Activated CD4-positive, alpha-beta T cell treated with anti-CD3 and anti-CD28 coated beads, Interleukin-2, Interleukin-4, amounts not matched to agents 100 ng/mL and 50 ng/mL, durations not matched to agents 16 hours and 8 hours (primary cell): Measurements from ENCODE around the gene GTF3C1.
"Not testable (repeated sequence)": the region's sequence is repeated elsewhere in the genome, so short reads cannot be mapped to it uniquely, and the experiment has no call there.

Experiments used
- DNase-seq: peaks from one replicate; pipeline ENCODE4 v3.0.0-alpha.2; 2020; ENCODE audit warnings: low spot score

Gene GTF3C1

DNA sequence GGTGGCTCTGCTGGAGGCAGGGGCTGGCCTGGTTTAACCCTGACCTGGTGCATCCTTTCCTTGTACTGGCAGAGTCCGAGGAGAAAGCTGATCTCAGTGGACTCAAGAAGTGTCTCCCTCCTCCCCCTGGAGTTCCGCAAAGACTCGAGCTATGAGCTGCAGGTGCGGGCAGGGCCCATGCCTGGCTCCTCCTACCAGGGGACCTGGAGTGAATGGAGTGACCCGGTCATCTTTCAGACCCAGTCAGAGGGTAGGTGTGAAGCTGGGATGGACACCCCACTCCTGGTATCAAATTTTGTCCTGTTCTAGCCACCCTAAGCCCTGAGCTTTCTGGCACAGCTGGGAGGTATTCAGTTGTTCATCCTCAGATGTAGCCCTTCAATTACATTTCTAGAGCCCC is 105.2 kb downstream of the GTF3C1 start:
- DNase-seq, result no peak

DNA sequence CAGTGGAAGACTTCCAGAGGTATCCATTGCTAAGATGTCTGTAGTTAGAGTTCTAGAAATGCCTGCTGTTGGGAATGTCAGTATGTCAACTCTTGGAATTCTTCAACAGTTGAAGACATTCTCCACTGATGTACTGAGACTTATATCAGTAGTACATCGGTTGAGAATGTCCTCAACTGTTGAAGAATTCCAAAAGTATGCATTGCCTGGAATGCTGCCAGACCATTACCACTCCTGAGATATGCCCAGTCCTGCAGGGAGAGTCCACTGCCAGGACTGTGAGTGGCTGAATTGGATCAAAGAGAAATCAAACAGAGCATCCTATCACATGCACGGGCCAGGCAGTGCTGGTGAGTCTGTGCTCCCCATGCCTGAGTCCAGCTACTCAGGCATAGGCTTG is 105.7 kb downstream of the GTF3C1 start:
- no peak for DNase-seq

DNA sequence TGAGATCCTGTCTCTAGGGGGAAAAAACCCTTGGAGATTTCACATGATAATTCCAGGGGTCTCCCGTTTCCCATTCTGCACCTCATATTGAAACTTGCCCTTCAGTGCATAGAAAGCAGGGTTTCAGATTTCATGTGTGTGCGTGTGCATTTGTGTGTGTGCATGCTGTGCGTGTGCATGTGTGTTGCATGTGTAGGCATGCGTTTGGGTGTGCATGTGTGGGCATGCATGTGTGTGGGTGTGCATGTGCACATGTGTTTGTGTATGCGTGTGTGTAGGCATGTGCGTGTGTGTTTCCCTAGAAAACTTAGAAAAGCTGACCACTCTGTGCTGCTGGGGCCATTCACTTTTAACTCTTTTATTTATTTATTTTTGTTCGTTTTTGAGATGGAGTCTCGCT is 107.7 kb downstream of the GTF3C1 start:
- DNase-seq, result no peak

DNA sequence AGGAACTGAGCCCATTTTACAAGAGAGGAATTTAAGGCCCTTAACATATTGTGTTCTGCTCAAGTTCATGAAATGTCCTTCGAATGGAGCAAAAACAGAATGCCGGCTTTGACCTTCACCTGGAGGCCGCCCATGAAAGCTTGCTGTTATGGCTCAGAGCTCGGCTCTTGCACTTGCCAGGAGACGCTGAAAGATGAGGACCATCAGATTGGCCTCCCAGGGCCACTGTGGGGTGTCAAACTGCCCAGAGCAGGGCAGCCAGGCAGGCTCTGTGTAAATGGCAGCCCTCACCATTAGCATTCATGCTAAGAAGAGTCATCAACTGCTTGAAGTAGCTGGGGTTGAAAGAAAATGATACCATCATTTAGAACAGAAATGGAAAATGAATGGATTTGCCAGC is 108.4 kb downstream of the GTF3C1 start:
- DNase-seq, result no peak

DNA sequence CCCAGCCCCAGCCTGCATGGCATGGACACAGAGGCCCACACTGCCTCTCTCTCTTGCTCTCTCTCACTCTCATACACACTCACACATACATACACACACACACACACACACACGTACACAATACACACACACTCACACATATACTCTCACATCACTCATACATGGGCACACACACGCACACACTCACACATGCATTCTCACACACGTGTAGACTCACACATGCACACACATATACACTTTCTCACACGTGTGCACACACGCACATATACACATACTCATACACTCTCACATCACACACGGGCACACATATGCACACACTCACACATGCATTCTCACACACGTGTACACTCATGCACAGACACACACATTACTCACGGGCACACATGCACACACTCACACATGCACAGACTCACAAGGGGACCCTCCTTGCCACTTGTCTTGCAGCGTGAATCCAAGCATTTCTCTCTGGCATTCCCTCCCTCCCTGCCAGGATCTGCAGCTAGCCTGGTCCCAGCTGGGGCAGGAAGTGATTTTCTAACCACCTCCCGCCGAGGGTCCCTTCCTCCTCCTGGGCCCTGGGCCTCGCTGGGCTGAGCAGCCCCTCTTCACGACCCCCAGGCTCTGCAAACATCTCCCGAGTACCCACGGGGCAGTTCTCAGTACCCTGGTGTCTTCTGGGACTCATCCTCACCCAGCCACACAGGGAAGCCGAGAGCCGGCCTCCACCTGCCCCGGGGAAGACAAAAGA is 110.3 kb downstream of the GTF3C1 start:
- DNase-seq, result no peak

DNA sequence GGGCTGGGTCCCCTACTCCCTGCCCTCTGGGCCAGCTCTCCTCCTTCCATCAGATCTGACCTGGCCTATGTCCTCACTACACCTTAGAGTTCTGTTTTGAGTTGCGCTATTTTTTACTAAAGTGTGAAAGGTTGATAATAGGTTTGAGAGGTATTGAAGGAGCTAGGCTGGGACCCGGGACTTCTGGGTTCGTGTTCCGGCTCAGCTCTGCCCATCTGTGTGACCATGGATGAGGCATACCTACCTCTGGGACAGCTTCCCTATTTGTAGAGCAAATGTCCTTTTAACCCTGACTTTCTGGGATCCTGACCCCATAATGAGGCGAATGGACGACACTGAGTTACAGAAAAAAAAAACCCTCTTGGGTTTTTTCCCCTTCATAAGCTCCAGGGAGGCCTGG is 111.8 kb downstream of the GTF3C1 start:
- DNase-seq, result no peak

DNA sequence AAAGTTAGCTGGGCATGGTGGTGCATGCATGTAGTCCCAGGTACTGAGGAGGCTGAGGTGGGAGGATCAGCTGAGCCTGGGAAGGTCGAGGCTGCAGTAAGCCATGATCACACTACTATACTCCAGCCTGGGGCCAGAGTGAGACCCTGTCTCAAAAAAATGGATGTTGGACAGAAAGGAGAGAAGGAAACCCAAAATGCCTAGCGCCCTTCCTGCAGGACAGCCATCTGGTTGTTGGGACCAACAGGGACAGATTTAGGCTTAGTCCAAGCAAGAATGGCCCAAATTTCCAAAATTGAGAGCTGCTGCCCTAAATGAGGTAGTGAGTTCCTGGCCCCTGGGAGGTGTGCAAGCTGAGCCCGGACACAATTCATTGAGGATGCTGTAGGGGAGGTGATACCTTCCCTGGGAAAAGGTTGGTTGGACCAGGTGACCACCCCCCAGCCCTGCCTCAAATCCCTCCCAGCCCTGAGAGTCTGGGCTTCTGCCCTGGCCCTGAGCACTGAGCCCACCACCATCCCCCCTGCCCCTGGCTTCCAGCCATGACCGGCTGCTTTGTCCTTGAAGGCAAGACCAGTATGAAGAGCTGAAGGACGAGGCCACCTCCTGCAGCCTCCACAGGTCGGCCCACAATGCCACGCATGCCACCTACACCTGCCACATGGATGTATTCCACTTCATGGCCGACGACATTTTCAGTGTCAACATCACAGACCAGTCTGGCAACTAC is 112.6 kb downstream of the GTF3C1 start:
- no peak for DNase-seq

DNA sequence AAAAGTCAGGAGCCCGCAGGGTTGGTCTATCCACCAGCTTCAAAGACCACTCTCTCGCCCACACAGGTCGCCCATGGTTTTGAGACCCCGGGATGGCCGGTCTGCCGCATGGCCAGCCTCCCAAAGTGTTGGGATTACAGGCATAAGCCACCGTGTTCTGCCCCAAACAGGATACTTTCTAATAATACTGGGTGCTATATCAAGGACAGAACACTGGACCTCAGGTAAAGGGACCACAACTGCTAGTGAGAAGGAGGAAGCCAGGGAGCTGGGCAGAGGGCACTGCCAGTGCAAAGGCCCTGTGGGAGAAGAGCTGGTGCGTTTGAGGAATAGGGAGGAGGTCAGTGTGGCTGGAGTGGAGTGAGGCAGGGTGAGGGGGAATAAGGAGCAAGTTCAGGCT is 113.6 kb downstream of the GTF3C1 start:
- no peak for DNase-seq

DNA sequence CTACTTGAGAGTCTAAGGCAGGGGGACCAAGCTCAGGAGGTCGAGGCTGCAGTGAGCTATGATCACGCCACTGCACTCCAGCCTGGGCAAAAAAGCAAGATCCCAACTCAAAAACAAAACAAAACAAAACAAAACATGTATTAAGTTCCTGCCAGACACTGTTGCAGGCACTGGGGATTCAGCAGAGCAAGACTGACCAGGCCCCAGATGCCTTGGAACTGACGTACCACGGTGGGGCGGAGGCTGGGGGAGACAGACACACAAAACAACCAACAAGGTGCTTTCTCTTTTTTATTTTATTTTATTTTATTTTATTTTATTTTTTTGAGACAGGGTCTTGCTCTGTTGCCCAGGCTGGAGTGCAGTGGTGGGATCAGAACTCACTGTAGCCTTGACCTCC is 114.6 kb downstream of the GTF3C1 start:
- not testable (repeated sequence) for DNase-seq

DNA sequence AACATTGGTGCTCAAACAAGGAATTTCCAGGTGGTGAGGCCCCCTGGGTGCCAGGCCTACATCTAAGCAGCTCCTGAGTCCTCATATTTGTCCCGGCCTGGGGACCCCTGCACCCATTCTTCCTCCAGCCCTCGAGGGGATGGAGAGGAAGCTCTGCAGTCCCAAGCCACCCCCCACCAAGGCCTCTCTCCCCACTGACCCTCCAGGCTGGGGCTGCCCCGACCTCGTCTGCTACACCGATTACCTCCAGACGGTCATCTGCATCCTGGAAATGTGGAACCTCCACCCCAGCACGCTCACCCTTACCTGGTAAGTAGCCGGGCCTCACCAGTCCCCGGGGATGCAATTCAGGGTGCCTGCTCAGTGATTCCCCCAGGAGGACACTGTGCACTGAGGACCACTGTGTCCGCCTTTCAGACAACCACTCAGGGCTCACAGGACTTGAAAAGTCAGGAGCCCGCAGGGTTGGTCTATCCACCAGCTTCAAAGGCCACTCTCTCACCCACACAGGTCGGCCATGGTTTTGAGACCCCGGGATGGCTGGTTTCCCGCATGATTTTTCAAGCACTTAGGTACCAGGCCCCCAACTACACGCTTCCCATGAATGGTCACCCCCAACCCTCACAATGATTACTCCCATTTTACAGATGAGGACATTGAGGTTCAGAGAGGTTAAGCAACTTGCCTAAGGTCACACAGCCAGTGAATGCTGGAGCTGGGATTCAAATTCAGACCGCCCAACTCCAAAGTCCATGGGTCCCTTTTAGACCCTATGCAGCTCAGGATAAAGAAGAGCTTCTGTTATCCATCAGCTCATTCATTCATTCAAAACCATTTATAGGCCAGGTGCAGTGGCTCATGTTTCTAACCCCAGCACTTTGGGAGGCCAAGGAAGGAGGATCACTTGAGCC is 115.3 kb downstream of the GTF3C1 start:
- DNase-seq, result no peak

DNA sequence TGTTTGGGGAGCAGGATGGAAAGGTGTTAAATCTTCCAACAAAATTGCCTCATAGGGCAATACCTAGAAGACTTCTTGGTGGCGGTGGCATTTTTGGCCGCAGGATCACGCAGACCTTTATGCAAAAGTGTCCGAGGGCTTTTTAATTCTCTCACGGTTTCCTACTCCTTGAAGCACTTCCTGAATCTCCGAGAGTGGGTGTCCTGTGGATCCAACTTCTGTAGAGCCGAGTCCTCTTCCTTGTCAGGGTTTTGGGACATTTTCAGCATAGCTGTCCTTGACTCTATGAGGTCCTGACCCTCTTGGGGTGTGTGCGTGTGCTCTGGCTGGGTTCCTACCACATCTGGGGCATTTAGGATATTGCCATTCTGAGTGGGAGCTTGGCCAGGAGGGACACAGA is 116.1 kb downstream of the GTF3C1 start:
- DNase-seq, result no peak

DNA sequence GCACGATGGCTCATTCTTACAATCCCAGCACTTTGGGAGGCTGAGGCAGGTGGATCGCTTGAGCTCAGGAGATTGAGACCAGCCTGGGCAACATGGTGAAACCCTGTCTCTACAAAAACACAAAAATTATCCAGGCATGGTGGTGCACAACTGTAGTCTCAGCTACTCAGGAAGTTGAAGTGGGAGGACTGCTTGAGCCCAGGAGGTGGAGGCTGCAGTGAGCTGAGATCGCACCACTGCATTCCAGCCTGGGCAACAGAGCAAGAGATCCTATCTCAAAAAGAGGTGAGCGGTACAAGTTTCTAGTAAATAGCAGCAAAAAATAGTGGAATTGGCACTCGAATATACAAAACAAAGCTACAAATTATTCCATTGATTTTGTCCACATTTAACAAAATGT is 116.5 kb downstream of the GTF3C1 start:
- DNase-seq, result not testable (repeated sequence)

DNA sequence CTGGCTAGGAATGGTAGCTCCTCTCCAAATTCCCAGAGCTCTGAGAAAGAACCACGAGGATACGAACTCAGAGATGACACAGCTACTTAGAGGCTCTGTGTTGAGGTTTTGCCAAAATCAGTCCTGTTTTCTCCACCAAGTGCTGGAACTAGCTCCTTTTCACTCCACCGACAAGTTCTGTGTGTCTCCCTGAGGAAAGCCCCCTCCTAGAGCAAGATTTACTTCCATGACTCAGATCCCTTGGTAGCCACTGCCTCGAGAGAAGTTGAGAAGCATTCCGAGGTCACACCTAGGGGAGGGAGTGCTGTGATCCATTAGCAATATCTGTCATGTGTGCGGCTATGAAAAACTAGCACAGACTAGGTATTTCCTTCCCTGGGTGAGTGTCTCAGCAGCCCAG is 117.2 kb downstream of the GTF3C1 start:
- no peak for DNase-seq

DNA sequence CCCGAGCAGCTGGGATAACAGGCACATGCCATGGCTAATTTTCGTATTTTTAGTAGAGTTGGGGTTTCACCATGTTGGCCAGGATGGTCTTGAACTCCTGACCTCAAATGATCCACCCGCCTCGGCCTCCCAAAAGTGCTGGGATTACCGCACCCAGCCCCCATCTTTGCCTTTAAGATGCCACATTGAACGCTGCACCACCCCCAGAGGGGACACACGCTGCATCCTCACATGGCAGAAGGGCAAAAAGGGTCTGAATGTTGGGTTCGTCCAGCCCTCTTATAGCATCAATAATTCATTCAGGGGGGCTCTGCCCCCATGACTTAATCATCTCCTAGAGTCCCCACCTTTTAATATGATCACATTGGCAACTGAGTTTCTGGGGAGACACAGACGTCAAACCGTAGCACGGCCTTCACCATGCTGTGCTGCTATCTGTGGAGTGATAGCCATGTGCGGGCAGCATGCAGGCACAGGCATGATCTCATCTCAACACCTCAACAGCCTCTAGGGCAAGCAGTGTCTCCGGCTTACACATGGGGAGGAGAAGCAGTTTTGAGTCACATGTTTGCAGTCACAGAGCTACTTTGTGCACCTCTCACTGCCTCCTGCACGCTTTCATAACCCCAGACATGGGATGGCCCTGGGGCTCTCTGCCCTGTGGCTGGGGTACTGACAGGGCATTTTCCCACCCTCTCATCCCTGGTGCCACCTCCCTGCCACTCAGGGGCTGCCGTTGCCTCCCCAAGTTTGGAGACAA is 117.8 kb downstream of the GTF3C1 start:
- no peak for DNase-seq

DNA sequence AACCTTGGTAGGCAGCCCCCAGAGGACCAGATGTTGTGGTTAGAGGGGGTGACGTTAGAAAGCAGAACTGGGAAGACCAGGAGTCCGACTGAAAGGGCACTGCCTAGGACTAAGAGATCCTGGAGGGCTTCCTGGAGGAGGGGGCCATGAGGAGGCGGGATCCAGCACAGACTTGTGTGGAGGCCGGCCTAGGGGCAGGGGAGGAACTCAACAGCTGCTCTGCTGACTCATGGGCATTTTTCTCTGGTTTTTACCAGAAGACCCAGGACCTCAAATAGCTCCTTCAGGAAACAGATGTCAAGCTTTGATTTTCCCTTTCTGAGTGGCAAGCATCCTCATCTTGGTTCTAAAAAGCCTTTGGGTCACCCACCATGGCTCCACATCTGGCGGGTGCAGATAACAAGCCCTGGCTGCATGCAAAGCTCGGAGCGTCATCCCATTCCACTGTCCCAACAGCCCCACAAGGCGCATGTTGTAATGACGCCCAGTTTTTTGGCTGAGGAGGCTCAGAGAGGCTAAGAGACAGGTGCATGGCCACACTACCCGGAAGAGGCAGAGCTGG is 118.7 kb downstream of the GTF3C1 start:
- DNase-seq, result peak; percentile 23

DNA sequence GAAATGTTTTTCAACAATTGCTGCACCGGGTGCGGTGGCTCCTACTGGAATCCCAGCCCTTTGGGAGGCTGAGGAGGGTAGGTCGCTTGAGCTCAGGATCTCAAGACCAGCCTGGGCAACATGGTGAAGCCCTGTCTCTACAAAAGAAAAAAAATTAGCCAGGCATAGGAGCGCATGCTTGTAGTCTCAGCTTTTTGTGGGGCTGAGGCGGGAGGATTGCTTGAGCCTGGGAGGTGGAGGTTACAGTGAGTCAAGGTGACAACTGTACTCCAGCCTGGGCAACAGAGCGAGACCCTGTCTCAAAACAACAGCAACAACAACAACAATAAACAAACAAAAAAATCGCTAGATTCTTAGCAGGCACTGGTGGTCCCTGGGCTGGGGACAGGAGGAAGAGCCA is 119.2 kb downstream of the GTF3C1 start:
- DNase-seq, result no peak

DNA sequence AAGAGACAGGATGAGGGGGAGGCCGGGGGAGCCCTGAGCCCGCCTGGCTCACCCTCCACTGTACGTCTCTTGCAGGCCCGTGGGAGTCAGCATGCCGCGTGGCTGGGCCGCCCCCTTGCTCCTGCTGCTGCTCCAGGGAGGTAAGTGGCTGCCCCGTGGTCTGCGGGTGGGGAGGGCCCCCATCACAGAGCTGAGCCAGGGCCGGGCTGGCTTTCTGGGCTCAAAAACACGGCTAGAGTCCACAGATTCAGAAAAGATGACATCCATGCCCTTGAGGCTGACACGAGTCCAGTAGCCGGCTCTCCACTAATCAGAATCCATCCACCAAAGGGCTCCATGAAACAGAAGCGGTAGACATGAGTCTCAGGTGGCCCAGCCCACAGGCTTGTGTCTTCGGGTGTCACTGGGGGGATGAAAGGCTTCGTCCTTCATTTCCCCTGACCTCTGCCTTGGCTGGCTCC is 119.7 kb downstream of the GTF3C1 start:
- no peak for DNase-seq

DNA sequence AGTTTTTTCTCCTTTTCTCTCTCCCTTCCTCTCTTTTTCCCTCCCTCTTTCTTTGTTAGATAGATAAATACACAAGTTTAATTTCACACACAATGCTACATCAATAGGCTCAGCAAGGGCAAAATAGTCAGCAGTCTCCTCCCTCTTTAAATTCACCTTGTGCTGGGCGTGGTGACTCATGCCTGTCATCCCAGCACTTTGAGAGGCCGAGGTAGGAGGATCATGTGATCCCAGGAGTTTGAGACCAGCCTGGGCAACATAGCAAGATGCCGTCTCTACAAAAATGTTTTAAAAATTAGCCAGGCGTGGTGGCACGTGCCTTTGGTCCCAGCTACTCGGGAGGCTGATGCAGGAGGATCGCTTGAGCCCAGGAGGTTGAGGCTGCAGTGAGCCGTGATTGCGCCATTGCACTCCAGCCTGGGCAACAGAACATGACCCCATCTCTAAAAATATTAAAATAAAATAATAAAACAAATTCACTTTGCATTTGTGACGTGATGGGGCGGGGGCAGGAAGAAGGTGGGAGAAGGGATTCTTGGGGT is 120.3 kb downstream of the GTF3C1 start:
- no peak for DNase-seq

DNA sequence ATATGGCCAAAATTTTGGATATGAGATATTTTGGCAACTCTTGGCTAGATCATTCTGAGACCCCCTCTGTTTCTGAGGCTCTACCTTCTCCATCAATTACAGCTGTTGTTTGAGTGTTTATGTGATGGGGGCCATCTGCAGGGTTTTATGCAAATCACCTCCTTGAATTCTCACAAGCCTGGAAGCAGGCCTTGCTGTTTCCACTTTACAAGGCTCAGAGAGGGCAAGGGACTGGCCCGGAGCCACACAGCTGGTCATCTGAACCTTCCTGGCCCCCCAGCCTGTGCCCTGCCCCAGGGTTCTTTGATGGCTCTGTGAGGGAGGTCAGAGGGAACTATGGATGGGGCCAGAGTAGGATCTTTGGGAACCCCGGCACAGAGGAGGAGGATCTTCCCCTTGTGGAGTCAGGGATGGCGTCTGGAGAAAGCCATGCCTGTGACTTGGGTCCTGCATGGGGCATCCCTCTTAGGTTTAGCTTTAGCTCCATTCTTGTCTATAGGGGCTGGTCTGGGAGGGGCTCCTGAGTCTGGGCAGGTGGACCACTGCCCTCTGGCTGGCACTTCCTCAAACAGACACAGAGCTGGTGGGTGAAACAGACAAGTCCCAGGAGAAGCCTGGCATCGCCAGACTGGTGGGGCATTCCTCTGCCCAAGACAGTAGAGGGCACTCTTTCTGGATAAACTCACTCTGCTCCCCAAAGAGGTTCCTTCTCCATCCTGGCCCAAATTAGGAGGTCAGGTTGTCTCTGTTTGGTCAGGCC is 121.5 kb downstream of the GTF3C1 start:
- DNase-seq, result no peak

DNA sequence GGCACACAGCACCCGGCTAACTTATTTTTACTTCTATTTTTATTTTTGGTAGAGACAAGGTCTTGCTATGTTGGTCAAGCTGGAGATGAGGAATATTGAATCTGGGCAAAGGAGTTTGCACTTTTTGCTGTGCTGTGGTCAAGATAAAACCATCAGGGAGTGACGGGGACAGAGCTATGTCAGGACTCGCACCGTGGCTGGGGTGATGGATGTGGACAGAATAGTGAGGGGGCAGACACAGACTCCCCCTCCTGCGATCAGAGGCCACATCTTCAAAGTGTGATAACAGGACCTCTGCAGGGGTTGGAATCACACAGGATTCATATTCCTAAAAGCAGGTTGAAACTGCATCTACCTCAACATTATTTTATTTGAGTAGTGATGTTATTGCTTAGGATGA is 122.2 kb downstream of the GTF3C1 start:
- DNase-seq, result no peak
